WTC11 (cell line): ENCODE measurements around the gene DUSP22. TPM values are rescaled to one million over a fixed set of nuclear protein-coding genes. Genes with fewer than 3 reads are reported as not detected.

ENCODE experiments used
- ATAC-seq: fragments of 200-7000 bp; cut with Tn5 transposase; 2 replicates; pipeline ENCODE4 v1.10.0; 2021; ENCODE audit warnings: mild to moderate bottlenecking, moderate library complexity
- CTCF ChIA-PET: fragments of 300-600 bp; sonication (Branson Sonifier 250); formaldehyde crosslinking; loops from one replicate; lab custom pipeline; 2021; ENCODE audit warnings: antibody characterized with exemption; lab: Charles Lee
- POLR2A ChIA-PET: fragments of 350-600 bp; sonication (Branson Sonifier 250); formaldehyde crosslinking; loops from one replicate; lab custom pipeline; 2021; ENCODE audit warnings: antibody characterized with exemption; lab: Charles Lee
- DNase-seq: peaks from one replicate; pipeline ENCODE4 v3.0.0; 2021; ENCODE audit warnings: low spot score
- H3K27ac Mint-ChIP-seq: 2 replicates; pipeline ENCODE4 v1.8.0; 2021; ENCODE audit warnings: mixed read lengths
- H3K27me3 Mint-ChIP-seq: 2 replicates; pipeline ENCODE4 v1.8.0; 2021; ENCODE audit warnings: low read depth, mild to moderate bottlenecking, moderate library complexity, mixed read lengths
- H3K36me3 Mint-ChIP-seq: 2 replicates; pipeline ENCODE4 v1.8.0; 2021; ENCODE audit warnings: mixed read lengths
- H3K4me1 Mint-ChIP-seq: 2 replicates; pipeline ENCODE4 v1.8.0; 2022; ENCODE audit warnings: mixed read lengths
- H3K4me3 Mint-ChIP-seq: 2 replicates; pipeline ENCODE4 v1.8.0; 2021; ENCODE audit warnings: mild to moderate bottlenecking, moderate library complexity, mixed read lengths
- H3K9me3 Mint-ChIP-seq: 2 replicates; pipeline ENCODE4 v1.8.0; 2021; ENCODE audit warnings: mixed read lengths
- CBFB ChIP-seq: sonication (generic); formaldehyde crosslinking; IDR thresholded peaks from 2 replicates; pipeline ENCODE4 v1.8.1; 2022; ENCODE audit warnings: mild to moderate bottlenecking, low read depth, missing genetic modification reagents
- JUN ChIP-seq: sonication (generic); formaldehyde crosslinking; IDR thresholded peaks from 2 replicates; pipeline ENCODE4 v1.8.0; 2023; ENCODE audit warnings: mild to moderate bottlenecking, missing genetic modification reagents
- NFYB ChIP-seq: sonication (generic); formaldehyde crosslinking; conservative IDR thresholded peaks from 2 replicates; pipeline ENCODE4 v1.8.0; 2022; ENCODE audit warnings: low read depth, missing genetic modification reagents
- NR1H2 ChIP-seq: sonication (generic); formaldehyde crosslinking; IDR thresholded peaks from 2 replicates; pipeline ENCODE4 v1.9.0; 2021; ENCODE audit warnings: mild to moderate bottlenecking, moderate library complexity, missing genetic modification reagents
- NR2C2 ChIP-seq: sonication (generic); formaldehyde crosslinking; IDR thresholded peaks from 2 replicates; pipeline ENCODE4 v1.8.0; 2022; ENCODE audit warnings: mild to moderate bottlenecking, missing genetic modification reagents
- RORB ChIP-seq: fragments of 250-450 bp; sonication (Bioruptor Pico); IDR thresholded peaks from 2 replicates; pipeline ENCODE4 v1.9.0; 2021; ENCODE audit warnings: mild to moderate bottlenecking
- SMAD3 ChIP-seq: sonication (generic); formaldehyde crosslinking; IDR thresholded peaks from 2 replicates; pipeline ENCODE4 v1.8.0; 2022; ENCODE audit warnings: missing genetic modification reagents, mild to moderate bottlenecking, borderline replicate concordance
- ZNF396 ChIP-seq: fragments of 250-450 bp; sonication (Bioruptor Pico); IDR thresholded peaks from 2 replicates; pipeline ENCODE4 v1.8.0; 2021; ENCODE audit warnings: mild to moderate bottlenecking, moderate library complexity, borderline replicate concordance
- ZNF416 ChIP-seq: fragments of 250-450 bp; sonication (Bioruptor Pico); IDR thresholded peaks from 2 replicates; pipeline ENCODE4 v1.9.0; 2021; ENCODE audit warnings: mild to moderate bottlenecking, inconsistent platforms
- total RNA-seq: library from RNA; stranded (reverse); gene quantifications from 3 replicates; pipeline ENCODE4 v1.2.3, GENCODE V29; 2021
- TF ChIP-seq, protein P1 (sequence below): fragments of 250-450 bp; sonication (Bioruptor Pico); IDR thresholded peaks from 2 replicates; pipeline ENCODE4 v1.8.0; 2021; ENCODE audit warnings: mild to moderate bottlenecking
- TF ChIP-seq, protein P2 (sequence below): fragments of 250-450 bp; sonication (Bioruptor Pico); IDR thresholded peaks from 2 replicates; pipeline ENCODE4 v1.9.0; 2021; ENCODE audit warnings: mild to moderate bottlenecking
- TF ChIP-seq, protein P3 (sequence below): sonication (generic); formaldehyde crosslinking; IDR thresholded peaks from 2 replicates; pipeline ENCODE4 v1.8.1; 2023; ENCODE audit warnings: mild to moderate bottlenecking, missing genetic modification reagents
- TF ChIP-seq, protein P4 (sequence below): sonication (generic); formaldehyde crosslinking; conservative IDR thresholded peaks from 2 replicates; pipeline ENCODE4 v1.8.1; 2022; ENCODE audit warnings: mild to moderate bottlenecking, missing genetic modification reagents
- TF ChIP-seq, protein P5 (sequence below): sonication (generic); formaldehyde crosslinking; IDR thresholded peaks from 2 replicates; pipeline ENCODE4 v1.8.0; 2022; ENCODE audit warnings: mild to moderate bottlenecking, missing genetic modification reagents
- TF ChIP-seq, protein P6 (sequence below): sonication (generic); formaldehyde crosslinking; IDR thresholded peaks from 2 replicates; pipeline ENCODE4 v1.8.0; 2023; ENCODE audit warnings: missing genetic modification reagents, mild to moderate bottlenecking, borderline replicate concordance
- TF ChIP-seq, protein P7 (sequence below): sonication (generic); formaldehyde crosslinking; IDR thresholded peaks from 2 replicates; pipeline ENCODE4 v1.8.1; 2023; ENCODE audit warnings: mild to moderate bottlenecking, missing genetic modification reagents, moderate library complexity
- TF ChIP-seq, protein P8 (sequence below): sonication (generic); formaldehyde crosslinking; IDR thresholded peaks from 2 replicates; pipeline ENCODE4 v1.8.0; 2022; ENCODE audit warnings: mild to moderate bottlenecking, missing genetic modification reagents
- TF ChIP-seq, protein P9 (sequence below): sonication (generic); formaldehyde crosslinking; IDR thresholded peaks from 2 replicates; pipeline ENCODE4 v1.8.0; 2022; ENCODE audit warnings: missing genetic modification reagents
- TF ChIP-seq, protein P10 (sequence below): fragments of 250-450 bp; sonication (Bioruptor Pico); IDR thresholded peaks from 2 replicates; pipeline ENCODE4 v1.9.0; 2021; ENCODE audit warnings: moderate library complexity, mild to moderate bottlenecking, inconsistent platforms, borderline replicate concordance

The DUSP22 gene
- total RNA-seq, 1 experiment from 2014 or later = 38.5 TPM

DNA sequence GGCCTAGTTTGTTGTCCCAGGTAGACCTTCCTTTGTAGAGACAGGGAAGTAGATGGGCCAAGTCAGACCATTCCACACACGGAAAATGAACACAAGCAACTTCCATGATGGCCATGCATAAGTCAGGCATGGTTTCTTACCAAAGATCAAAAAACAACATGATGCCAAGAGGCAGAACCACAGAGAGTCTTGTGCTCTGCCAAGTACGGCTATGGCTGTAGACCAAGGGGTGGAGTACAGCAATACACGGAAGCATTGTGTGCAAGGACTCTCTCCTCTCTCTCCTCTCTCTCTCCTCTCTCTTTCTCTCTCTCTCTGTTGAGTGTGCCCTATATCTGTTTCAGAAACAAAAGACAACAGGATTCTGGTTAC, 4.8 kb upstream of the DUSP22 start:
- TF ChIP-seq, protein P1, sequence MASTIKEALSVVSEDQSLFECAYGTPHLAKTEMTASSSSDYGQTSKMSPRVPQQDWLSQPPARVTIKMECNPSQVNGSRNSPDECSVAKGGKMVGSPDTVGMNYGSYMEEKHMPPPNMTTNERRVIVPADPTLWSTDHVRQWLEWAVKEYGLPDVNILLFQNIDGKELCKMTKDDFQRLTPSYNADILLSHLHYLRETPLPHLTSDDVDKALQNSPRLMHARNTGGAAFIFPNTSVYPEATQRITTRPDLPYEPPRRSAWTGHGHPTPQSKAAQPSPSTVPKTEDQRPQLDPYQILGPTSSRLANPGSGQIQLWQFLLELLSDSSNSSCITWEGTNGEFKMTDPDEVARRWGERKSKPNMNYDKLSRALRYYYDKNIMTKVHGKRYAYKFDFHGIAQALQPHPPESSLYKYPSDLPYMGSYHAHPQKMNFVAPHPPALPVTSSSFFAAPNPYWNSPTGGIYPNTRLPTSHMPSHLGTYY = no peak
- TF ChIP-seq, protein P2, sequence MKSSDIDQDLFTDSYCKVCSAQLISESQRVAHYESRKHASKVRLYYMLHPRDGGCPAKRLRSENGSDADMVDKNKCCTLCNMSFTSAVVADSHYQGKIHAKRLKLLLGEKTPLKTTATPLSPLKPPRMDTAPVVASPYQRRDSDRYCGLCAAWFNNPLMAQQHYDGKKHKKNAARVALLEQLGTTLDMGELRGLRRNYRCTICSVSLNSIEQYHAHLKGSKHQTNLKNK (CRISPR knock-in tag) = no peak
- TF ChIP-seq, protein P3, sequence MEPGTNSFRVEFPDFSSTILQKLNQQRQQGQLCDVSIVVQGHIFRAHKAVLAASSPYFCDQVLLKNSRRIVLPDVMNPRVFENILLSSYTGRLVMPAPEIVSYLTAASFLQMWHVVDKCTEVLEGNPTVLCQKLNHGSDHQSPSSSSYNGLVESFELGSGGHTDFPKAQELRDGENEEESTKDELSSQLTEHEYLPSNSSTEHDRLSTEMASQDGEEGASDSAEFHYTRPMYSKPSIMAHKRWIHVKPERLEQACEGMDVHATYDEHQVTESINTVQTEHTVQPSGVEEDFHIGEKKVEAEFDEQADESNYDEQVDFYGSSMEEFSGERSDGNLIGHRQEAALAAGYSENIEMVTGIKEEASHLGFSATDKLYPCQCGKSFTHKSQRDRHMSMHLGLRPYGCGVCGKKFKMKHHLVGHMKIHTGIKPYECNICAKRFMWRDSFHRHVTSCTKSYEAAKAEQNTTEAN (CRISPR knock-in tag) = no peak
- TF ChIP-seq JUN (CRISPR knock-in tag) (no peak), NR2C2 (CRISPR knock-in tag) (no peak), ZNF396 (no peak), CBFB (no peak), SMAD3 (CRISPR knock-in tag) (no peak), ZNF416 (CRISPR knock-in tag) (no peak), NFYB (no peak), RORB (CRISPR knock-in tag) (no peak), NR1H2 (CRISPR knock-in tag) (no peak)
- TF ChIP-seq, protein P4, sequence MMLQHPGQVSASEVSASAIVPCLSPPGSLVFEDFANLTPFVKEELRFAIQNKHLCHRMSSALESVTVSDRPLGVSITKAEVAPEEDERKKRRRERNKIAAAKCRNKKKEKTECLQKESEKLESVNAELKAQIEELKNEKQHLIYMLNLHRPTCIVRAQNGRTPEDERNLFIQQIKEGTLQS (CRISPR knock-in tag) = no peak
- TF ChIP-seq, protein P5, sequence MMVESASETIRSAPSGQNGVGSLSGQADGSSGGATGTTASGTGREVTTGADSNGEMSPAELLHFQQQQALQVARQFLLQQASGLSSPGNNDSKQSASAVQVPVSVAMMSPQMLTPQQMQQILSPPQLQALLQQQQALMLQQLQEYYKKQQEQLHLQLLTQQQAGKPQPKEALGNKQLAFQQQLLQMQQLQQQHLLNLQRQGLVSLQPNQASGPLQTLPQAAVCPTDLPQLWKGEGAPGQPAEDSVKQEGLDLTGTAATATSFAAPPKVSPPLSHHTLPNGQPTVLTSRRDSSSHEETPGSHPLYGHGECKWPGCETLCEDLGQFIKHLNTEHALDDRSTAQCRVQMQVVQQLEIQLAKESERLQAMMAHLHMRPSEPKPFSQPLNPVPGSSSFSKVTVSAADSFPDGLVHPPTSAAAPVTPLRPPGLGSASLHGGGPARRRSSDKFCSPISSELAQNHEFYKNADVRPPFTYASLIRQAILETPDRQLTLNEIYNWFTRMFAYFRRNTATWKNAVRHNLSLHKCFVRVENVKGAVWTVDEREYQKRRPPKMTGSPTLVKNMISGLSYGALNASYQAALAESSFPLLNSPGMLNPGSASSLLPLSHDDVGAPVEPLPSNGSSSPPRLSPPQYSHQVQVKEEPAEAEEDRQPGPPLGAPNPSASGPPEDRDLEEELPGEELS = no peak
- TF ChIP-seq, protein P6, sequence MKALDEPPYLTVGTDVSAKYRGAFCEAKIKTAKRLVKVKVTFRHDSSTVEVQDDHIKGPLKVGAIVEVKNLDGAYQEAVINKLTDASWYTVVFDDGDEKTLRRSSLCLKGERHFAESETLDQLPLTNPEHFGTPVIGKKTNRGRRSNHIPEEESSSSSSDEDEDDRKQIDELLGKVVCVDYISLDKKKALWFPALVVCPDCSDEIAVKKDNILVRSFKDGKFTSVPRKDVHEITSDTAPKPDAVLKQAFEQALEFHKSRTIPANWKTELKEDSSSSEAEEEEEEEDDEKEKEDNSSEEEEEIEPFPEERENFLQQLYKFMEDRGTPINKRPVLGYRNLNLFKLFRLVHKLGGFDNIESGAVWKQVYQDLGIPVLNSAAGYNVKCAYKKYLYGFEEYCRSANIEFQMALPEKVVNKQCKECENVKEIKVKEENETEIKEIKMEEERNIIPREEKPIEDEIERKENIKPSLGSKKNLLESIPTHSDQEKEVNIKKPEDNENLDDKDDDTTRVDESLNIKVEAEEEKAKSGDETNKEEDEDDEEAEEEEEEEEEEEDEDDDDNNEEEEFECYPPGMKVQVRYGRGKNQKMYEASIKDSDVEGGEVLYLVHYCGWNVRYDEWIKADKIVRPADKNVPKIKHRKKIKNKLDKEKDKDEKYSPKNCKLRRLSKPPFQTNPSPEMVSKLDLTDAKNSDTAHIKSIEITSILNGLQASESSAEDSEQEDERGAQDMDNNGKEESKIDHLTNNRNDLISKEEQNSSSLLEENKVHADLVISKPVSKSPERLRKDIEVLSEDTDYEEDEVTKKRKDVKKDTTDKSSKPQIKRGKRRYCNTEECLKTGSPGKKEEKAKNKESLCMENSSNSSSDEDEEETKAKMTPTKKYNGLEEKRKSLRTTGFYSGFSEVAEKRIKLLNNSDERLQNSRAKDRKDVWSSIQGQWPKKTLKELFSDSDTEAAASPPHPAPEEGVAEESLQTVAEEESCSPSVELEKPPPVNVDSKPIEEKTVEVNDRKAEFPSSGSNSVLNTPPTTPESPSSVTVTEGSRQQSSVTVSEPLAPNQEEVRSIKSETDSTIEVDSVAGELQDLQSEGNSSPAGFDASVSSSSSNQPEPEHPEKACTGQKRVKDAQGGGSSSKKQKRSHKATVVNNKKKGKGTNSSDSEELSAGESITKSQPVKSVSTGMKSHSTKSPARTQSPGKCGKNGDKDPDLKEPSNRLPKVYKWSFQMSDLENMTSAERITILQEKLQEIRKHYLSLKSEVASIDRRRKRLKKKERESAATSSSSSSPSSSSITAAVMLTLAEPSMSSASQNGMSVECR (CRISPR knock-in tag) = no peak
- TF ChIP-seq, protein P7, sequence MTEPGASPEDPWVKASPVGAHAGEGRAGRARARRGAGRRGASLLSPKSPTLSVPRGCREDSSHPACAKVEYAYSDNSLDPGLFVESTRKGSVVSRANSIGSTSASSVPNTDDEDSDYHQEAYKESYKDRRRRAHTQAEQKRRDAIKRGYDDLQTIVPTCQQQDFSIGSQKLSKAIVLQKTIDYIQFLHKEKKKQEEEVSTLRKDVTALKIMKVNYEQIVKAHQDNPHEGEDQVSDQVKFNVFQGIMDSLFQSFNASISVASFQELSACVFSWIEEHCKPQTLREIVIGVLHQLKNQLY = no peak
- TF ChIP-seq, protein P8, sequence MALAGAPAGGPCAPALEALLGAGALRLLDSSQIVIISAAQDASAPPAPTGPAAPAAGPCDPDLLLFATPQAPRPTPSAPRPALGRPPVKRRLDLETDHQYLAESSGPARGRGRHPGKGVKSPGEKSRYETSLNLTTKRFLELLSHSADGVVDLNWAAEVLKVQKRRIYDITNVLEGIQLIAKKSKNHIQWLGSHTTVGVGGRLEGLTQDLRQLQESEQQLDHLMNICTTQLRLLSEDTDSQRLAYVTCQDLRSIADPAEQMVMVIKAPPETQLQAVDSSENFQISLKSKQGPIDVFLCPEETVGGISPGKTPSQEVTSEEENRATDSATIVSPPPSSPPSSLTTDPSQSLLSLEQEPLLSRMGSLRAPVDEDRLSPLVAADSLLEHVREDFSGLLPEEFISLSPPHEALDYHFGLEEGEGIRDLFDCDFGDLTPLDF (CRISPR knock-in tag) = no peak
- TF ChIP-seq, protein P9, sequence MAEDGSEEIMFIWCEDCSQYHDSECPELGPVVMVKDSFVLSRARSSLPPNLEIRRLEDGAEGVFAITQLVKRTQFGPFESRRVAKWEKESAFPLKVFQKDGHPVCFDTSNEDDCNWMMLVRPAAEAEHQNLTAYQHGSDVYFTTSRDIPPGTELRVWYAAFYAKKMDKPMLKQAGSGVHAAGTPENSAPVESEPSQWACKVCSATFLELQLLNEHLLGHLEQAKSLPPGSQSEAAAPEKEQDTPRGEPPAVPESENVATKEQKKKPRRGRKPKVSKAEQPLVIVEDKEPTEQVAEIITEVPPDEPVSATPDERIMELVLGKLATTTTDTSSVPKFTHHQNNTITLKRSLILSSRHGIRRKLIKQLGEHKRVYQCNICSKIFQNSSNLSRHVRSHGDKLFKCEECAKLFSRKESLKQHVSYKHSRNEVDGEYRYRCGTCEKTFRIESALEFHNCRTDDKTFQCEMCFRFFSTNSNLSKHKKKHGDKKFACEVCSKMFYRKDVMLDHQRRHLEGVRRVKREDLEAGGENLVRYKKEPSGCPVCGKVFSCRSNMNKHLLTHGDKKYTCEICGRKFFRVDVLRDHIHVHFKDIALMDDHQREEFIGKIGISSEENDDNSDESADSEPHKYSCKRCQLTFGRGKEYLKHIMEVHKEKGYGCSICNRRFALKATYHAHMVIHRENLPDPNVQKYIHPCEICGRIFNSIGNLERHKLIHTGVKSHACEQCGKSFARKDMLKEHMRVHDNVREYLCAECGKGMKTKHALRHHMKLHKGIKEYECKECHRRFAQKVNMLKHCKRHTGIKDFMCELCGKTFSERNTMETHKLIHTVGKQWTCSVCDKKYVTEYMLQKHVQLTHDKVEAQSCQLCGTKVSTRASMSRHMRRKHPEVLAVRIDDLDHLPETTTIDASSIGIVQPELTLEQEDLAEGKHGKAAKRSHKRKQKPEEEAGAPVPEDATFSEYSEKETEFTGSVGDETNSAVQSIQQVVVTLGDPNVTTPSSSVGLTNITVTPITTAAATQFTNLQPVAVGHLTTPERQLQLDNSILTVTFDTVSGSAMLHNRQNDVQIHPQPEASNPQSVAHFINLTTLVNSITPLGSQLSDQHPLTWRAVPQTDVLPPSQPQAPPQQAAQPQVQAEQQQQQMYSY (CRISPR knock-in tag) = no peak
- TF ChIP-seq, protein P10, sequence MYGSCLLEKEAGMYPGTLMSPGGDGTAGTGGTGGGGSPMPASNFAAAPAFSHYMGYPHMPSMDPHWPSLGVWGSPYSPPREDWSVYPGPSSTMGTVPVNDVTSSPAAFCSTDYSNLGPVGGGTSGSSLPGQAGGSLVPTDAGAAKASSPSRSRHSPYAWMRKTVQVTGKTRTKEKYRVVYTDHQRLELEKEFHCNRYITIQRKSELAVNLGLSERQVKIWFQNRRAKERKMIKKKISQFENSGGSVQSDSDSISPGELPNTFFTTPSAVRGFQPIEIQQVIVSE (CRISPR knock-in tag) = no peak
- TF ChIP-seq, all 79 proteins: peak for 0
- no peak overlapping the region for H3K27ac Mint-ChIP-seq
- no peak overlapping the region for H3K4me3 Mint-ChIP-seq
- CTCF ChIA-PET = no interaction called here
- no peak for DNase-seq
- peaks cover 9% of the 10 kb centered on the region for H3K4me1 Mint-ChIP-seq
- peaks cover 27% of the 10 kb centered on the region for H3K27me3 Mint-ChIP-seq
- POLR2A ChIA-PET = no interaction called here
- peaks cover 57% of the 10 kb centered on the region for H3K36me3 Mint-ChIP-seq
- ATAC-seq = no peak
- H3K9me3 Mint-ChIP-seq = peaks cover 67% of the 10 kb centered on the region
